GM12878 (cell line): ENCODE measurements around the gene CTSH. TPM values are rescaled to one million over a fixed set of nuclear protein-coding genes. Genes with fewer than 3 reads are reported as not detected.

Experiments used
- ATF3 ChIP-seq: IDR thresholded peaks from 2 replicates; pipeline ENCODE4 v1.6.1; 2011; ENCODE audit warnings: low read depth, mild to moderate bottlenecking, low read length, moderate library complexity, borderline replicate concordance; ENCODE audit errors: extremely low read depth
- CBX5 ChIP-seq: sonication (generic); IDR thresholded peaks from 2 replicates; pipeline ENCODE4 v1.6.1; 2016; ENCODE audit warnings: low read depth, moderate library complexity, mild to moderate bottlenecking, inconsistent platforms
- CHD1 ChIP-seq: IDR thresholded peaks from 2 replicates; pipeline ENCODE4 v1.6.1; 2012; ENCODE audit warnings: low read depth, low read length, improper control_type of control experiment
- E2F8 ChIP-seq: fragments of 450-650 bp; IDR thresholded peaks from 2 replicates; pipeline ENCODE4 v1.6.1; 2018; ENCODE audit warnings: mild to moderate bottlenecking, low read depth, moderate library complexity; ENCODE audit not compliant: partially characterized antibody
- EP300 ChIP-seq, 2 experiments: fragments of 150-350 bp in 1 of 2; IDR thresholded peaks; 2 replicates each; pipeline ENCODE4 v1.6.1; 2011 to 2012; ENCODE audit warnings: low read depth in 2 of 2, low read length in 2 of 2, borderline replicate concordance in 1 of 2, improper control_type of control experiment in 1 of 2, inconsistent platforms in 1 of 2; ENCODE audit not compliant: control insufficient read depth in 1 of 2
- IKZF2 ChIP-seq, 2 experiments: fragments of 450-650 bp; IDR thresholded peaks; 2 replicates each; pipeline ENCODE4 v1.6.1; 2017; ENCODE audit warnings: mild to moderate bottlenecking in 2 of 2, moderate library complexity in 2 of 2
- IRF3 ChIP-seq: fragments of 450-650 bp; IDR thresholded peaks from 2 replicates; pipeline ENCODE4 v1.6.1; 2014; ENCODE audit warnings: mild to moderate bottlenecking
- IRF5 ChIP-seq: fragments of 450-650 bp; IDR thresholded peaks from 2 replicates; pipeline ENCODE4 v1.6.1; 2017; ENCODE audit warnings: borderline replicate concordance
- SKIL ChIP-seq: fragments of 450-650 bp; IDR thresholded peaks from 2 replicates; pipeline ENCODE4 v1.6.1; 2017; ENCODE audit warnings: mild to moderate bottlenecking, low read depth, inconsistent platforms; ENCODE audit not compliant: poor library complexity, severe bottlenecking
- SUZ12 ChIP-seq: fragments of 200-600 bp; sonication (generic); IDR thresholded peaks from one replicate; pipeline ENCODE4 v1.6.1; 2018; ENCODE audit warnings: antibody characterized with exemption, mild to moderate bottlenecking; ENCODE audit not compliant: unreplicated experiment
- YY1 ChIP-seq: IDR thresholded peaks from 2 replicates; pipeline ENCODE4 v1.6.1; 2011; ENCODE audit warnings: low read depth, mild to moderate bottlenecking, low read length
- ZNF592 ChIP-seq: fragments of 450-650 bp; IDR thresholded peaks from 2 replicates; pipeline ENCODE4 v1.6.1; 2017; ENCODE audit warnings: mild to moderate bottlenecking, moderate library complexity
- ZNF622 ChIP-seq: fragments of 450-650 bp; IDR thresholded peaks from 2 replicates; pipeline ENCODE4 v1.6.1; 2017; ENCODE audit warnings: mild to moderate bottlenecking, inconsistent platforms
- polyA plus RNA-seq, 11 experiments: library from polyadenylated mRNA; depleted of rRNA in 4 of 11; unstranded in 6 of 11; stranded (reverse) in 5 of 11; fragments of >200 nt; fragmentation: Nextera tagmentation in 4 of 11; fragmentation: Illumina TruSeq in 1 of 11; extraction: Ambion mirVana in 4 of 11; extraction: Trizol in 1 of 11; gene quantifications; 1 replicate in 1 of 11; 2 replicates in 10 of 11; pipeline versions ENCODE4 v1.2.1 to v1.2.3, GENCODE V29; 2011 to 2016; ENCODE audit warnings: inconsistent platforms in 2 of 11, missing spikeins in 2 of 11, low read depth in 1 of 11
- total RNA-seq, 4 experiments: library from RNA; depleted of rRNA in 3 of 4; stranded (reverse); fragments of >200 nt in 3 of 4; fragmentation: Illumina TruSeq in 1 of 4; extraction: Trizol in 1 of 4; gene quantifications; 2 replicates each; pipeline versions ENCODE4 v1.2.1 to v1.2.3, GENCODE V29; 2013 to 2021

Gene CTSH
- total and polyA plus RNA-seq, 10 of the 15 experiments (the other 5 are each of a cell fraction or from before 2014, with no cell fraction given), result 30.2 to 1,212 (median 519) TPM

- TF ChIP-seq SKIL (no peak), ZNF622 (no peak), IRF3 (no peak), IRF5 (no peak), ZNF592 (no peak), CBX5 (no peak), ATF3 (no peak), IKZF2 (IDR thresholded peaks at IDR 0.05) (peak in 1 of 2 experiments; percentile 10; a peak in 1 of 4 replicates), YY1 (no peak), CHD1 (no peak), E2F8 (no peak), EP300 (IDR thresholded peaks at IDR 0.05; ENCODE audit: borderline replicate concordance in 1 of 2, control insufficient read depth in 1 of 2, low read depth in 2 of 2, low read length in 2 of 2) (no peak), SUZ12 (no peak)
Measured at GRCh38 chr15:78944669-78945407, at the start of gene CTSH (continued).
